ENCODE results near the gene NUDCD3.
"Not testable (repeated sequence)": the region's sequence is repeated elsewhere in the genome, so short reads cannot be mapped to it uniquely, and the experiment has no call there.

- not testable (repeated sequence) for TF ChIP-seq POLR2A (IDR thresholded peaks at IDR 0.05)
- TF ChIP-seq, protein P1, sequence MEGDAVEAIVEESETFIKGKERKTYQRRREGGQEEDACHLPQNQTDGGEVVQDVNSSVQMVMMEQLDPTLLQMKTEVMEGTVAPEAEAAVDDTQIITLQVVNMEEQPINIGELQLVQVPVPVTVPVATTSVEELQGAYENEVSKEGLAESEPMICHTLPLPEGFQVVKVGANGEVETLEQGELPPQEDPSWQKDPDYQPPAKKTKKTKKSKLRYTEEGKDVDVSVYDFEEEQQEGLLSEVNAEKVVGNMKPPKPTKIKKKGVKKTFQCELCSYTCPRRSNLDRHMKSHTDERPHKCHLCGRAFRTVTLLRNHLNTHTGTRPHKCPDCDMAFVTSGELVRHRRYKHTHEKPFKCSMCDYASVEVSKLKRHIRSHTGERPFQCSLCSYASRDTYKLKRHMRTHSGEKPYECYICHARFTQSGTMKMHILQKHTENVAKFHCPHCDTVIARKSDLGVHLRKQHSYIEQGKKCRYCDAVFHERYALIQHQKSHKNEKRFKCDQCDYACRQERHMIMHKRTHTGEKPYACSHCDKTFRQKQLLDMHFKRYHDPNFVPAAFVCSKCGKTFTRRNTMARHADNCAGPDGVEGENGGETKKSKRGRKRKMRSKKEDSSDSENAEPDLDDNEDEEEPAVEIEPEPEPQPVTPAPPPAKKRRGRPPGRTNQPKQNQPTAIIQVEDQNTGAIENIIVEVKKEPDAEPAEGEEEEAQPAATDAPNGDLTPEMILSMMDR (IDR thresholded peaks at IDR 0.05), result not testable (repeated sequence)
These were observed 65.7 kb downstream of the NUDCD3 start for GRCh38 chr7:44424762-44425161.
